Effector memory CD8-positive, alpha-beta T cell (primary cell): ENCODE data around the gene POLR2A.

Experiments used
- ATAC-seq: fragments of 150-1000 bp; cut with Tn5 transposase; replicated peaks from 2 replicates; pipeline ENCODE4 v1.10.0; 2021; ENCODE audit warnings: mild to moderate bottlenecking, moderate library complexity
- DNase-seq, 3 experiments: peaks; one replicate each; pipeline ENCODE4 v3.0.0; 2021
- H3K27ac Mint-ChIP-seq, 2 donors: one replicate each; pipeline ENCODE4 v1.8.0; 2022; ENCODE audit warnings: mild to moderate bottlenecking in 2 of 2, mixed read lengths in 2 of 2, moderate library complexity in 2 of 2
- H3K27me3 Mint-ChIP-seq, 2 donors: one replicate each; pipeline ENCODE4 v1.8.0; 2022; ENCODE audit warnings: mixed read lengths in 2 of 2
- H3K36me3 Mint-ChIP-seq: one replicate; pipeline ENCODE4 v1.8.0; 2022; ENCODE audit warnings: mild to moderate bottlenecking, moderate library complexity, mixed read lengths; ENCODE audit not compliant: insufficient read depth
- H3K4me1 Mint-ChIP-seq, 2 donors: one replicate each; pipeline ENCODE4 v1.8.0; 2022; ENCODE audit warnings: low read depth in 2 of 2, mixed read lengths in 2 of 2
- H3K4me3 Mint-ChIP-seq, 2 donors: one replicate each; pipeline ENCODE4 v1.8.0; 2022; ENCODE audit warnings: mild to moderate bottlenecking in 2 of 2, mixed read lengths in 2 of 2, moderate library complexity in 2 of 2
- H3K9me3 Mint-ChIP-seq, 2 donors: one replicate each; pipeline ENCODE4 v1.8.0; 2022; ENCODE audit warnings: mixed read lengths in 2 of 2
- total RNA-seq, 9 experiments: gene quantifications; one replicate each; lab custom pipeline; 2026; lab: John Stamatoyannopoulos, UW

Gene POLR2A
- total RNA-seq, result 107 to 836 (median 140) reads per million in 9 experiments

GRCh38 chr17:7484067-7484918, at the start of gene POLR2A:
TSS of gene POLR2A (plus strand) at chr17:7484366.
- peak within 1 kb of the TSS; percentile 99 for H3K4me3 Mint-ChIP-seq
- ATAC-seq, result peak; percentile 66
- no peaks in the 10 kb centered on the region for H3K9me3 Mint-ChIP-seq
- no peaks in the 10 kb centered on the region for H3K27me3 Mint-ChIP-seq
- peak within 1 kb of the TSS; percentile 100 for H3K27ac Mint-ChIP-seq
- H3K36me3 Mint-ChIP-seq, result peaks cover 68% of the 10 kb centered on the region
- peak; percentile 98 to 99 (median 99) for DNase-seq
- peaks cover 61 to 63% of the 10 kb centered on the region in 2 donors for H3K4me1 Mint-ChIP-seq

DNA sequence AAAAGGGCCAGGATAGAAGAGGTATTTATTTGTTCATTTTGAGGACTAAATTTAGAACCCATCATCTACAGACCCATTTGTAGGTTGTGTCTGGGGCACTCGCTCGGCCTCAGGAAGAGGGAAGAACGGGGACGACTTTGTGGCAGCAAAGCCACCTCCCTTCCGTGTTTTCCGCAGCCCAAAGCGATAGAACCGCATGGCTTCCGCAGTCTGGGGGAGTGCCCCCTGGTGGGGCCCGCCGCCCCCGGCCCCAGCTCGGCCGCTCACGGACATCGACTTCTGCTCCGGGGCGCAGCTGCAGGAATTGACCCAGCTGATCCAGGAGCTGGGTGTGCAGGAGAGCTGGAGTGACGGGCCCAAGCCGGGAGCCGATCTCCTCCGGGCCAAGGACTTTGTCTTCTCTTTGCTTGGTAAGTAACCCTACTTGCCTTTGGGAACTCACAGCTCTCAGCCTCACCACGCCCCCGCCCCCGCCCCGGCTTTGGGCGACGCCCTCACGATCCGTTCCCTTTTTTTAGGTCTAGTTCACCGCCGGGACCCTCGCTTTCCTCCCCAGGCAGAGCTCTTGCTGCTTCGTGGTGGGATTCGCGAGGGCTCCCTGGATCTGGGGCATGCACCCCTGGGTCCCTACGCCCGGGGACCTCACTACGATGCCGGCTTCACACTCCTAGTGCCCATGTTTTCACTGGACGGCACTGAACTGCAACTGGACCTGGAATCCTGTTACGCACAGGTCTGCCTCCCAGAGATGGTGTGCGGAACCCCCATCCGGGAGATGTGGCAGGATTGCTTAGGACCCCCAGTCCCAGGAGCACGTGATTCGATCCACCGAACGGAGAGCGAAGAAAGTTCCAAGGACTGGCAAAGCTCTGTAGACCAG, 48.2 kb upstream of the POLR2A start:
- peak overlapping the region; percentile 90 to 93 for H3K27ac Mint-ChIP-seq
- ATAC-seq (peak; percentile 37), DNase-seq (peak; percentile 11 to 41 (median 27))
- no peaks in the 10 kb centered on the region for H3K9me3 Mint-ChIP-seq
- peaks cover 34 to 41% of the 10 kb centered on the region in 2 donors for H3K4me1 Mint-ChIP-seq
- peak overlapping the region; percentile 93 to 97 for H3K4me3 Mint-ChIP-seq
- peaks cover 28% of the 10 kb centered on the region for H3K36me3 Mint-ChIP-seq
- H3K27me3 Mint-ChIP-seq, result peaks cover 22 to 34% of the 10 kb centered on the region in 2 donors

GRCh38 chr17:7436556-7437368, 47.4 kb upstream of the POLR2A start:
- Mint-ChIP-seq H3K9me3 (no peaks in the 10 kb centered on the region), H3K36me3 (peaks cover 28% of the 10 kb centered on the region), H3K27me3 (peaks cover 29 to 43% of the 10 kb centered on the region in 2 donors), H3K27ac (peak overlapping the region; percentile 68 to 93), H3K4me1 (peaks cover 34 to 41% of the 10 kb centered on the region in 2 donors), H3K4me3 (peak overlapping the region; percentile 93 to 97)
- DNase-seq (peak; percentile 72 to 82 (median 78)), ATAC-seq (peak; percentile 65)

DNA sequence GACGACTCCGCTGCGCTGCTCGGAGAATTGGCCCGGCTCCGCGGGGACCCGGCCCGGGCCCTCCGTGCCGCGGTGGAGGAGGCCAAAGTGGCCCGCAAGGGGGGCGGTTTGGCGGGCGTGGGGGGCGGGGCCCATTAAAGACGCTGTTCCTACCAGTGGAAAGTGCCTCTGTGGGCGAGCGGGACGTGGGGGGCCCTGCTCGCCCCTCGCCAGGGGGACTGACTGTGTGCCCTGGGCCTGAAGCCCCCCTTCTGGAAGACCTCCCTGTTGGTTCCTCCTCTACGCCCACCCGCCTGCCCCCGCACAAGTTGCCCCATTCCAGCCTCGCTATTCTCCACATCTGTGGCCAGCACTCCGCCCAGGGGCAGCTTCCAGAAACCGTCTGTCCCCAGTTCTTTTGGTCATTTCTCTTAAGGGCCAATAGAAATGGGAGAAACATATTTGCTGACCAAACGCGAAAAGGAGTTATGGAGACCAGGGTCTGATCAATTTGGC, 46.8 kb upstream of the POLR2A start:
- ATAC-seq, result no peak
- peak overlapping the region in 1 of 2 donors; percentile 93 for H3K27ac Mint-ChIP-seq

GRCh38 chr17:7437950-7438614, 46.1 kb upstream of the POLR2A start:
- DNase-seq, result peak in 1 of 3 experiments; percentile 12
- ATAC-seq, result no peak
- H3K27ac Mint-ChIP-seq, result peak overlapping the region in 1 of 2 donors; percentile 16
- H3K4me1 Mint-ChIP-seq, result peaks cover 34 to 41% of the 10 kb centered on the region in 2 donors
- H3K9me3 Mint-ChIP-seq, result no peaks in the 10 kb centered on the region
- peak overlapping the region; percentile 60 to 76 for H3K4me3 Mint-ChIP-seq
- peaks cover 28% of the 10 kb centered on the region for H3K36me3 Mint-ChIP-seq
- peaks cover 40 to 53% of the 10 kb centered on the region in 2 donors for H3K27me3 Mint-ChIP-seq

More for the DNA sequence above, 46.8 kb upstream of the POLR2A start:
- DNase-seq, result no peak
- peak overlapping the region; percentile 93 to 97 for H3K4me3 Mint-ChIP-seq
- no peaks in the 10 kb centered on the region for H3K9me3 Mint-ChIP-seq
- H3K4me1 Mint-ChIP-seq, result peaks cover 34 to 41% of the 10 kb centered on the region in 2 donors
- H3K27me3 Mint-ChIP-seq, result peaks cover 35 to 49% of the 10 kb centered on the region in 2 donors
- H3K36me3 Mint-ChIP-seq, result peaks cover 28% of the 10 kb centered on the region

DNA sequence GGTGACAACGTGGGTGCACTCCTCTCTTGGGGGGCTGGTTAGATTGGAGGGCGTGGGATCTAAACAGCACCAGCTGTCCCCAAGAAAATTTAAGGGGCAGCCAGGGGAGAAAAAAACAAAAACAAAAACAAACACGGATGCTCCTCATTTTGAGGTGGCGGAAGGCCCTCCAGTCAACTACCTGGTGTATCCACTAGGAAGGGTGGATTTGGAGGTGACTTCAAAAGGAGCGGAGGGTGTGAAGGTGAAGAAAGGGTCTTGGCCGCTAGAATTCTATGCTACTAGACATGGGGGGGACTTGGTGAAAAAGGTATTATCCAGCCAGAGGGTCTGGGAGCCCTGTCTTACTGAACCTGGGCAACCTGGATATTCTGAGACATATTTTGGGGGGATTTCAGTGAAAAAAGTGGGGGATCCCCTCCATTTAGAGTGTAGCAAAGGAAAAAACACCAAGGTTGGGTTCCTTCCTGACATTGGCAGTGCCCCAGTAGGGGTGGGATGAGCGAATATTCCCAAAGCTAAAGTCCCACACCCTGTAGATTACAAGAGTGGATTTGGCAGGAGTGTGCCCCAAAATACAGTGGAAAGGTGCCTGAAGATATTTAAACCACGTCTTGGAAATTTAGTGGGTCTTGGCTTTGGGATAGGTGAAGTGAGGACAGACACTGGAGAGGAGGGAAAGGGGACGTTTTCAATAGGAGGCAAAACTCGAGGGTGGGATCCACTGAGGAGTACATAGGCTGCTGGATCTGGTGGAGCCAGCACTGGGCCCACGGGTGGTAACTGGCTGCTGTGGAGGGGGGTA, 45.3 kb upstream of the POLR2A start:
- Mint-ChIP-seq H3K4me3 (peak overlapping the region; percentile 60 to 76), H3K27ac (peak overlapping the region in 1 of 2 donors; percentile 16), H3K27me3 (peaks cover 47 to 61% of the 10 kb centered on the region in 2 donors), H3K9me3 (no peaks in the 10 kb centered on the region), H3K4me1 (peaks cover 34 to 41% of the 10 kb centered on the region in 2 donors), H3K36me3 (peaks cover 30% of the 10 kb centered on the region)
- DNase-seq (no peak), ATAC-seq (no peak)

- ATAC-seq, result no peak
- no peak for DNase-seq
- no peaks in the 10 kb centered on the region for H3K9me3 Mint-ChIP-seq
- H3K27me3 Mint-ChIP-seq, result peaks cover 52 to 67% of the 10 kb centered on the region in 2 donors
- H3K4me3 Mint-ChIP-seq, result peak within 1 kb of the TSS; percentile 78 to 83
- H3K27ac Mint-ChIP-seq, result peak within 1 kb of the TSS; percentile 16 to 87
- peaks cover 34 to 41% of the 10 kb centered on the region in 2 donors for H3K4me1 Mint-ChIP-seq
- H3K36me3 Mint-ChIP-seq, result peaks cover 30% of the 10 kb centered on the region
Observed at GRCh38 chr17:7439462-7440112, 44.6 kb upstream of the POLR2A start, which contains the start of gene FGF11. TSS of gene FGF11 (plus strand) at chr17:7439512. CDS start at chr17:7439621, 109 bp downstream.

DNA sequence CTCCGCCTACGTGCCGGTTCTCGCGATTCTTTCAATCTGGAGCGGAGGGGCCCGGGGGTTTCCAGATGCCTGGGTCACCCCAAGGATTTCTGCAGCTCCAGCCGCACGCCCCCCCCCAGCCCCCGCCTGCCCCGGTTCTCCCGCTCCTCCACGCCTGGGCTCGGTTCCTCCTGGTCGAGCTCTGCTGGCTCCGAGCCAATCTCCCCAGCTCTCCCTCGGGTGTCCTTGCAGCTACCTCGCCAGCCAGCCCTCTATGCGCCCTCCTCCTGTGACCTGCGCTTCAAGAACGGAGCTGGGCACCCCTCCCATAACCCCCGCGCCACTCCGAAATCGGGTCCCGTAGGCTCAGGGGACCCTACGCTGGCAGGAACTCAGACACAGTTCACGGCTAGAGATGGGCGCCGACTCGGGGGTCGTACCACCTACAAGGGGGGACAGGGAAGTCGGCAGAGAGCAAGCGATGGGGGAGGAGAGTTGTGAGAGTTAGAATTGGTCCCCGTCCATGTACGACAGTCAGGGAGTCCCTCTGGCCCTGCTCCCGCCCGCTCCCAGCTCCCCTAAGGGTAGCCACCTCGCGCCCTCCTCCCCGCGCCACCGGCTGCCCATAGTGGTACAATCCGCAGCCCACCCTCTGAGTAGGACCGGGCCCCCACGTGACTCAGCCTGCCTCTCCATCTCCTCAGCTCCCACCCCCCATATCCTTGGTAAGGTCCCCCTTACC, 43.9 kb upstream of the POLR2A start:
- Mint-ChIP-seq H3K36me3 (peaks cover 25% of the 10 kb centered on the region), H3K27ac (peak overlapping the region in 1 of 2 donors; percentile 87), H3K9me3 (no peaks in the 10 kb centered on the region), H3K4me3 (peak overlapping the region; percentile 78 to 83), H3K4me1 (peaks cover 33 to 39% of the 10 kb centered on the region in 2 donors), H3K27me3 (peaks cover 56 to 73% of the 10 kb centered on the region in 2 donors)
- ATAC-seq (no peak), DNase-seq (peak in 2 of 3 experiments; percentile 18 to 19)

DNA sequence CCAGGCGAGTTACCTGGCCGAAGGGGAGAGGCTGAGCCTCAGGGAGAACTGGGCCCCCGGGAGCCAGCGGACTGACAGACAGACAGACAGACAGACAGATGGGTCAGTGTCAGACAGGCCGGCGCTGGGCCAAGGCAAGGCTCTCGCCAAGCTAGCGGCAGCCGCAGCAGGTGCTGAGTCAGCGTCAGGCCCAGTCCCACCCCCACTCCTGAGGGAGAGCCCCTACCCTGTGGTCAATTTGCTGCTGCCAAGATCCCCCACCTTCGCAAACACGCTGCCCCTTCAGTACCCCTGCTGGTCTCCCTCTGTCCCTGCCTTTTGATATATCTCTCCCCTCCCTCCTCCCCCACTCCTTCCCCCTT, 43.4 kb upstream of the POLR2A start:
- Mint-ChIP-seq H3K4me3 (peak overlapping the region; percentile 78 to 83), H3K36me3 (peaks cover 23% of the 10 kb centered on the region), H3K27me3 (peaks cover 61 to 79% of the 10 kb centered on the region in 2 donors), H3K9me3 (no peaks in the 10 kb centered on the region), H3K27ac (no peak overlapping the region), H3K4me1 (peaks cover 37 to 40% of the 10 kb centered on the region in 2 donors)
- no peak for DNase-seq
- ATAC-seq, result no peak

DNA sequence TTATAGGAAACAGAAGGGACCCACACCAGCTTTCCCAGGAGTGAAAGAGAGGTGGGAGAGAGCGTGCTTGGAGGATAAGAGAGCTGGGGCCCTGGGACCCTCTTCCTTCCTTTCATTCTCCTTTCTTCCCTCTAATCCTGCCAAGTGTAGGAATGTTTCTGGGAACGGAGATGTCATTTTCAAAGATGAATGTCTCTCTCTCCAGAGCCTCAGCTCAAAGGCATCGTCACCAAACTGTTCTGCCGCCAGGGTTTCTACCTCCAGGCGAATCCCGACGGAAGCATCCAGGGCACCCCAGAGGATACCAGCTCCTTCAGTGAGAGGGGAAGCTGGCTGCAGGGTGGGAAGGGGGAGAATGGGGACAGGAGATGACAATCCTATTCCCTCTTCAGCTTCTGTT, 42.9 kb upstream of the POLR2A start:
- Mint-ChIP-seq H3K4me1 (peaks cover 33 to 39% of the 10 kb centered on the region in 2 donors), H3K27me3 (peaks cover 66 to 83% of the 10 kb centered on the region in 2 donors), H3K36me3 (peaks cover 19% of the 10 kb centered on the region), H3K9me3 (no peaks in the 10 kb centered on the region), H3K27ac (no peak overlapping the region), H3K4me3 (no peak overlapping the region)
- DNase-seq (no peak), ATAC-seq (no peak)
